22Rv1 (cell line): ENCODE results near the gene SH3RF1.

ENCODE experiments used
- H3K27ac ChIP-seq: fragments of 450-650 bp; 2 replicates; pipeline ENCODE4 v1.5.1; 2017
- CTCF ChIP-seq: fragments of 450-650 bp; IDR thresholded peaks from 2 replicates; pipeline ENCODE4 v1.5.1; 2017; ENCODE audit warnings: mild to moderate bottlenecking
- ZFX ChIP-seq: fragments of 450-650 bp; IDR thresholded peaks from 2 replicates; pipeline ENCODE4 v1.6.1; 2017; ENCODE audit warnings: antibody characterized with exemption, borderline replicate concordance

The SH3RF1 gene

GRCh38 chr4:169103966-169104412 is 166.8 kb downstream of the SH3RF1 start:
- no peak for TF ChIP-seq CTCF
- no peak for TF ChIP-seq ZFX
- H3K27ac ChIP-seq, result peak overlapping the region; percentile 54

- H3K27ac ChIP-seq, result no peak overlapping the region
- TF ChIP-seq ZFX, result no peak
- TF ChIP-seq CTCF, result no peak
These were observed 168.7 kb downstream of the SH3RF1 start for GRCh38 chr4:169102026-169102425.

- no peak overlapping the region for H3K27ac ChIP-seq
- TF ChIP-seq ZFX (no peak), CTCF (no peak)
These were observed 170.1 kb downstream of the SH3RF1 start for GRCh38 chr4:169100670-169101101.

- no peak for TF ChIP-seq CTCF
- TF ChIP-seq ZFX, result no peak
- H3K27ac ChIP-seq, result 0 out of 2 replicates have a peak overlapping the region, but pooled peaks have one; percentile 18
These were observed 171.0 kb downstream of the SH3RF1 start for GRCh38 chr4:169099771-169100180.

GRCh38 chr4:169098969-169099690 is 171.6 kb downstream of the SH3RF1 start:
- no peak overlapping the region for H3K27ac ChIP-seq
- TF ChIP-seq ZFX (no peak), CTCF (no peak)

- no peak overlapping the region for H3K27ac ChIP-seq
- TF ChIP-seq ZFX (no peak), CTCF (no peak)
These were observed 172.2 kb downstream of the SH3RF1 start for GRCh38 chr4:169098532-169098931.

- TF ChIP-seq ZFX (no peak), CTCF (no peak)
- no peak overlapping the region for H3K27ac ChIP-seq
These were observed 172.7 kb downstream of the SH3RF1 start for GRCh38 chr4:169098054-169098497.
